NCI-H128 (cell line): ENCODE data around the gene APCDD1L.
"Not testable (repeated sequence)": the region's sequence is repeated elsewhere in the genome, so short reads cannot be mapped to it uniquely, and the experiment has no call there.

Experiments used
- DNase-seq: peaks from one replicate; lab custom pipeline; 2025; ENCODE audit not compliant: unreplicated experiment; lab: John Stamatoyannopoulos, UW

Gene APCDD1L

GRCh38 chr20:58518387-58518786 lies 3.2 kb upstream of the APCDD1L start:
- no peak for DNase-seq

- no peak for DNase-seq
These were observed 622 bp downstream of the APCDD1L start for GRCh38 chr20:58514321-58515232.

- DNase-seq: no peak
These were observed 1.5 kb downstream of the APCDD1L start for GRCh38 chr20:58513580-58514285.

- DNase-seq: no peak
These were observed 2.2 kb downstream of the APCDD1L start for GRCh38 chr20:58512808-58513552.

GRCh38 chr20:58511861-58512260 lies 3.3 kb downstream of the APCDD1L start:
- DNase-seq: no peak

GRCh38 chr20:58511364-58511763 lies 3.8 kb downstream of the APCDD1L start:
- DNase-seq: no peak

- DNase-seq: no peak
These were observed 4.3 kb downstream of the APCDD1L start for GRCh38 chr20:58510921-58511320.

- no peak for DNase-seq
These were observed 6.3 kb downstream of the APCDD1L start for GRCh38 chr20:58508762-58509395.

- DNase-seq: not testable (repeated sequence)
These were observed 8.2 kb downstream of the APCDD1L start for GRCh38 chr20:58506999-58507398.

- no peak for DNase-seq
These were observed 10.6 kb downstream of the APCDD1L start for GRCh38 chr20:58504566-58504965.

GRCh38 chr20:58503668-58504067 lies 11.5 kb downstream of the APCDD1L start:
- no peak for DNase-seq

- DNase-seq: no peak
These were observed 14.9 kb downstream of the APCDD1L start for GRCh38 chr20:58500256-58500655.

GRCh38 chr20:58498470-58499068 lies 16.6 kb downstream of the APCDD1L start:
- no peak for DNase-seq

GRCh38 chr20:58497724-58498469 lies 17.3 kb downstream of the APCDD1L start:
- DNase-seq: no peak

GRCh38 chr20:58497076-58497641 lies 18.0 kb downstream of the APCDD1L start:
- DNase-seq: no peak

GRCh38 chr20:58496429-58496769 lies 18.8 kb downstream of the APCDD1L start:
- DNase-seq: no peak

GRCh38 chr20:58495623-58496428 lies 19.4 kb downstream of the APCDD1L start:
- no peak for DNase-seq

- no peak for DNase-seq
These were observed 20.1 kb downstream of the APCDD1L start for GRCh38 chr20:58494923-58495622.
